HCT116 (cell line): ENCODE data around the gene STPG1. TPM values are rescaled to one million over a fixed set of nuclear protein-coding genes. Genes with fewer than 3 reads are reported as not detected.

Experiments used
- ATAC-seq: fragments of 200-7000 bp; cut with Tn5 transposase; 2 replicates; pipeline ENCODE4 v1.9.1; 2020; ENCODE audit warnings: mild to moderate bottlenecking, moderate library complexity
- BruUV-seq: library from RNA; stranded (reverse); fragments of 400-500 nt; replicated peaks from 2 replicates; lab custom pipeline; 2021; lab: Mats Ljungman, UMichigan
- CTCF ChIA-PET: fragments of 300-600 bp; sonication (Branson Sonifier 250); formaldehyde crosslinking; loops from one replicate; lab custom pipeline; 2021; ENCODE audit warnings: antibody characterized with exemption; lab: Charles Lee
- POLR2A ChIA-PET: fragments of 300-600, 350-600 bp; sonication (Branson Sonifier 250); formaldehyde crosslinking; loops from one replicate; lab custom pipeline; 2021; ENCODE audit warnings: antibody characterized with exemption; lab: Charles Lee
- RAD21 ChIA-PET, 2 experiments: fragments of 300-600 bp; sonication (Branson Sonifier 250); formaldehyde crosslinking; loops; one replicate each; lab custom pipeline; 2023; ENCODE audit warnings: low total read pairs in 2 of 2; ENCODE audit not compliant: uncharacterized antibody in 2 of 2, unreplicated experiment in 2 of 2, low non-redundant PET in 1 of 2; lab: Charles Lee
- DNase-seq: peaks from one replicate; pipeline ENCODE4 v3.0.0-alpha.2; 2010; ENCODE audit warnings: low read depth, low spot score
- H2AFZ ChIP-seq: fragments of 200-600 bp; shearing (Covaris generic), sonication (generic); 2 replicates; pipeline ENCODE4 v1.6.1; 2017; ENCODE audit warnings: low read depth, mixed run types, mixed read lengths, antibody characterized with exemption, low read length; ENCODE audit not compliant: poor library complexity, severe bottlenecking
- H3K27ac ChIP-seq: 2 replicates; pipeline ENCODE4 v1.5.1; 2012; ENCODE audit warnings: low read depth, low read length
- H3K27me3 ChIP-seq: fragments of 200-600 bp; sonication (generic); 2 replicates; pipeline ENCODE4 v1.6.1; 2016; ENCODE audit warnings: mixed run types, low read length, mixed read lengths; ENCODE audit not compliant: insufficient read depth
- H3K36me3 ChIP-seq, 2 experiments: fragments of 200-500 bp in 1 of 2; fragments of 200-600 bp in 1 of 2; sonication (Bioruptor generic) in 1 of 2; sonication (generic) in 1 of 2; 2 replicates each; pipeline versions ENCODE4 v1.5.1 to v1.6.1; 2014 to 2016; ENCODE audit warnings: low read length in 2 of 2, inconsistent platforms in 1 of 2, mixed read lengths in 1 of 2, mixed run types in 1 of 2; ENCODE audit not compliant: insufficient read depth in 2 of 2, control insufficient read depth in 1 of 2
- H3K4me1 ChIP-seq, 2 experiments: fragments of 200-600 bp in 1 of 2; sonication (generic) in 1 of 2; 2 replicates each; pipeline versions ENCODE4 v1.5.1 to v1.6.1; 2012 to 2017; ENCODE audit warnings: low read length in 2 of 2, inconsistent platforms in 1 of 2, mild to moderate bottlenecking in 1 of 2, mixed read lengths in 1 of 2, mixed run types in 1 of 2, moderate library complexity in 1 of 2; ENCODE audit not compliant: insufficient read depth in 2 of 2, control insufficient read depth in 1 of 2
- H3K4me2 ChIP-seq: fragments of 200-600 bp; sonication (generic); 2 replicates; pipeline ENCODE4 v1.6.1; 2017; ENCODE audit warnings: mixed run types, low read length, mixed read lengths
- H3K4me3 ChIP-seq, 2 experiments: fragments of 200-600 bp in 1 of 2; sonication (generic) in 1 of 2; replicated peaks in 1 of 2; 2 replicates each; pipeline ENCODE4 v1.5.1; 2011 to 2016; ENCODE audit warnings: low read length in 2 of 2, control low read depth in 1 of 2, low read depth in 1 of 2, mild to moderate bottlenecking in 1 of 2, mixed read lengths in 1 of 2, mixed run types in 1 of 2
- H3K79me2 ChIP-seq: fragments of 200-600 bp; sonication (generic); 2 replicates; pipeline ENCODE4 v1.6.1; 2017; ENCODE audit warnings: mild to moderate bottlenecking, mixed run types, low read length, moderate library complexity, mixed read lengths; ENCODE audit not compliant: insufficient read depth
- H3K9ac ChIP-seq: fragments of 200-600 bp; sonication (generic); 2 replicates; pipeline ENCODE4 v1.6.1; 2016; ENCODE audit warnings: low read length, mixed read lengths
- H3K9me2 ChIP-seq: fragments of 200-600 bp; sonication (generic), shearing (Covaris generic); 2 replicates; pipeline ENCODE4 v1.6.1; 2017; ENCODE audit warnings: mixed run types, mild to moderate bottlenecking, moderate library complexity; ENCODE audit not compliant: insufficient read depth
- H3K9me3 ChIP-seq, 2 experiments: fragments of 200-500 bp in 1 of 2; fragments of 200-600 bp in 1 of 2; sonication (Bioruptor generic) in 1 of 2; sonication (generic) in 1 of 2; 2 replicates each; pipeline ENCODE4 v1.6.1; 2014 to 2017; ENCODE audit warnings: low read length in 2 of 2, mixed read lengths in 2 of 2, inconsistent platforms in 1 of 2, low read depth in 1 of 2, mild to moderate bottlenecking in 1 of 2, mixed run types in 1 of 2, moderate library complexity in 1 of 2; ENCODE audit not compliant: control insufficient read depth in 1 of 2, insufficient read depth in 1 of 2
- H4K20me1 ChIP-seq: fragments of 200-600 bp; sonication (generic), shearing (Covaris generic); 2 replicates; pipeline ENCODE4 v1.6.1; 2017; ENCODE audit warnings: mixed run types, mild to moderate bottlenecking, moderate library complexity; ENCODE audit not compliant: insufficient read depth
- CBX3 ChIP-seq: IDR thresholded peaks from 2 replicates; pipeline ENCODE4 v1.6.1; 2012; ENCODE audit warnings: low read depth
- CEBPB ChIP-seq: IDR thresholded peaks from 2 replicates; pipeline ENCODE4 v1.6.1; 2012; ENCODE audit warnings: low read depth
- CTCF ChIP-seq, 3 experiments: fragments of 200-600 bp in 1 of 3; sonication (generic) in 1 of 3; IDR thresholded peaks in 2 of 3; conservative IDR thresholded peaks in 1 of 3; 2 replicates each; pipeline ENCODE4 v1.5.1; 2012 to 2017; ENCODE audit warnings: low read depth in 2 of 3, low read length in 2 of 3, antibody characterized with exemption in 1 of 3, borderline replicate concordance in 1 of 3, control low read depth in 1 of 3, mild to moderate bottlenecking in 1 of 3, mixed read lengths in 1 of 3, mixed run types in 1 of 3, moderate library complexity in 1 of 3; ENCODE audit not compliant: insufficient read depth in 1 of 3
- EGR1 ChIP-seq: IDR thresholded peaks from 2 replicates; pipeline ENCODE4 v1.6.1; 2012; ENCODE audit warnings: low read depth
- ELF1 ChIP-seq: IDR thresholded peaks from 2 replicates; pipeline ENCODE4 v1.6.1; 2012; ENCODE audit warnings: low read depth, borderline replicate concordance
- EZH2 ChIP-seq: fragments of 200-600 bp; sonication (generic); IDR thresholded peaks from 2 replicates; pipeline ENCODE4 v1.6.1; 2017; ENCODE audit warnings: antibody characterized with exemption, mixed run types
- EZH2phosphoT487 ChIP-seq: fragments of 200-600 bp; IDR thresholded peaks from 2 replicates; pipeline ENCODE4 v1.6.1; 2018; ENCODE audit warnings: antibody characterized with exemption, borderline replicate concordance
- FOSL1 ChIP-seq: IDR thresholded peaks from 2 replicates; pipeline ENCODE4 v1.6.1; 2012; ENCODE audit warnings: low read depth
- MAX ChIP-seq: IDR thresholded peaks from 2 replicates; pipeline ENCODE4 v1.6.1; 2012
- POLR2A ChIP-seq: IDR thresholded peaks from 2 replicates; pipeline ENCODE4 v1.7.0; 2011; ENCODE audit warnings: borderline replicate concordance; ENCODE audit not compliant: insufficient read depth, insufficient read length; ENCODE audit errors: extremely low read depth
- POLR2AphosphoS5 ChIP-seq: IDR thresholded peaks from 2 replicates; pipeline ENCODE4 v1.6.1; 2011; ENCODE audit warnings: mild to moderate bottlenecking, low read depth, low read length, moderate library complexity
- RAD21 ChIP-seq: IDR thresholded peaks from 2 replicates; pipeline ENCODE4 v1.6.1; 2012; ENCODE audit warnings: low read depth, mild to moderate bottlenecking
- SIN3A ChIP-seq: IDR thresholded peaks from 2 replicates; pipeline ENCODE4 v1.6.1; 2012; ENCODE audit warnings: low read depth
- SP1 ChIP-seq: IDR thresholded peaks from 2 replicates; pipeline ENCODE4 v1.6.1; 2012; ENCODE audit warnings: low read depth
- SRF ChIP-seq: IDR thresholded peaks from 2 replicates; pipeline ENCODE4 v1.6.1; 2012; ENCODE audit warnings: low read depth
- YY1 ChIP-seq: IDR thresholded peaks from 2 replicates; pipeline ENCODE4 v1.6.1; 2011; ENCODE audit warnings: low read length, low read depth, moderate library complexity, mild to moderate bottlenecking; ENCODE audit not compliant: insufficient replicate concordance; ENCODE audit errors: extremely low read depth
- ZFX ChIP-seq: fragments of 450-650 bp; IDR thresholded peaks from 2 replicates; pipeline ENCODE4 v1.6.1; 2017
- intact Hi-C: fragments of 100-400 bp; cut with micrococcal nuclease; formaldehyde crosslinking; loops from 2 replicates; pipeline ENCODE4 v1.10.0; 2022
- total RNA-seq: library from RNA; stranded (reverse); gene quantifications from one replicate; pipeline ENCODE4 v1.2.1, GENCODE V29; 2021; ENCODE audit not compliant: unreplicated experiment
- TF ChIP-seq, protein P1 (sequence below): IDR thresholded peaks from 2 replicates; pipeline ENCODE4 v1.6.1; 2011; ENCODE audit warnings: mild to moderate bottlenecking, low read length, moderate library complexity; ENCODE audit not compliant: insufficient replicate concordance; ENCODE audit errors: extremely low read depth
- TF ChIP-seq, protein P2 (sequence below): IDR thresholded peaks from 2 replicates; pipeline ENCODE4 v1.6.1; 2012; ENCODE audit warnings: low read depth
- TF ChIP-seq, protein P3 (sequence below): IDR thresholded peaks from 2 replicates; pipeline ENCODE4 v1.6.1; 2012

The STPG1 gene
- total RNA-seq, 1 experiment from 2014 or later: 13.4 TPM

GRCh38 chr1:24425922-24426321, 12.3 kb upstream of the STPG1 start:
- no peak overlapping the region for H3K4me3 ChIP-seq
- no peak overlapping the region for H2AFZ ChIP-seq
- no peaks in the 10 kb centered on the region for H3K27me3 ChIP-seq
- no peaks in the 10 kb centered on the region for H3K4me1 ChIP-seq
- H3K9ac ChIP-seq: no peak overlapping the region
- no peaks in the 10 kb centered on the region for H4K20me1 ChIP-seq
- H3K9me2 ChIP-seq: no peaks in the 10 kb centered on the region
- POLR2A ChIA-PET: no interaction called here
- H3K9me3 ChIP-seq: no peaks in the 10 kb centered on the region
- H3K4me2 ChIP-seq: no peak overlapping the region
- intact Hi-C loops: no loop called here
- H3K27ac ChIP-seq: no peak overlapping the region
- TF ChIP-seq EGR1 (no peak), SP1 (no peak), YY1 (no peak), SIN3A (no peak), ZFX (no peak), CTCF (IDR thresholded peaks at IDR 0.05 in 2 of 3, conservative IDR thresholded peaks at IDR 0.05 in 1 of 3; ENCODE audit: borderline replicate concordance in 1 of 3, insufficient read depth in 1 of 3, low read depth in 2 of 3, low read length in 2 of 3) (no peak), FOSL1 (no peak), EZH2 (no peak), MAX (no peak), POLR2A (no peak), POLR2AphosphoS5 (no peak), SRF (no peak), CBX3 (no peak), CEBPB (no peak), EZH2phosphoT487 (no peak), ELF1 (no peak), RAD21 (no peak)
- TF ChIP-seq, protein P1, sequence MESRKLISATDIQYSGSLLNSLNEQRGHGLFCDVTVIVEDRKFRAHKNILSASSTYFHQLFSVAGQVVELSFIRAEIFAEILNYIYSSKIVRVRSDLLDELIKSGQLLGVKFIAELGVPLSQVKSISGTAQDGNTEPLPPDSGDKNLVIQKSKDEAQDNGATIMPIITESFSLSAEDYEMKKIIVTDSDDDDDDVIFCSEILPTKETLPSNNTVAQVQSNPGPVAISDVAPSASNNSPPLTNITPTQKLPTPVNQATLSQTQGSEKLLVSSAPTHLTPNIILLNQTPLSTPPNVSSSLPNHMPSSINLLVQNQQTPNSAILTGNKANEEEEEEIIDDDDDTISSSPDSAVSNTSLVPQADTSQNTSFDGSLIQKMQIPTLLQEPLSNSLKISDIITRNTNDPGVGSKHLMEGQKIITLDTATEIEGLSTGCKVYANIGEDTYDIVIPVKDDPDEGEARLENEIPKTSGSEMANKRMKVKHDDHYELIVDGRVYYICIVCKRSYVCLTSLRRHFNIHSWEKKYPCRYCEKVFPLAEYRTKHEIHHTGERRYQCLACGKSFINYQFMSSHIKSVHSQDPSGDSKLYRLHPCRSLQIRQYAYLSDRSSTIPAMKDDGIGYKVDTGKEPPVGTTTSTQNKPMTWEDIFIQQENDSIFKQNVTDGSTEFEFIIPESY: no peak
- TF ChIP-seq, protein P2, sequence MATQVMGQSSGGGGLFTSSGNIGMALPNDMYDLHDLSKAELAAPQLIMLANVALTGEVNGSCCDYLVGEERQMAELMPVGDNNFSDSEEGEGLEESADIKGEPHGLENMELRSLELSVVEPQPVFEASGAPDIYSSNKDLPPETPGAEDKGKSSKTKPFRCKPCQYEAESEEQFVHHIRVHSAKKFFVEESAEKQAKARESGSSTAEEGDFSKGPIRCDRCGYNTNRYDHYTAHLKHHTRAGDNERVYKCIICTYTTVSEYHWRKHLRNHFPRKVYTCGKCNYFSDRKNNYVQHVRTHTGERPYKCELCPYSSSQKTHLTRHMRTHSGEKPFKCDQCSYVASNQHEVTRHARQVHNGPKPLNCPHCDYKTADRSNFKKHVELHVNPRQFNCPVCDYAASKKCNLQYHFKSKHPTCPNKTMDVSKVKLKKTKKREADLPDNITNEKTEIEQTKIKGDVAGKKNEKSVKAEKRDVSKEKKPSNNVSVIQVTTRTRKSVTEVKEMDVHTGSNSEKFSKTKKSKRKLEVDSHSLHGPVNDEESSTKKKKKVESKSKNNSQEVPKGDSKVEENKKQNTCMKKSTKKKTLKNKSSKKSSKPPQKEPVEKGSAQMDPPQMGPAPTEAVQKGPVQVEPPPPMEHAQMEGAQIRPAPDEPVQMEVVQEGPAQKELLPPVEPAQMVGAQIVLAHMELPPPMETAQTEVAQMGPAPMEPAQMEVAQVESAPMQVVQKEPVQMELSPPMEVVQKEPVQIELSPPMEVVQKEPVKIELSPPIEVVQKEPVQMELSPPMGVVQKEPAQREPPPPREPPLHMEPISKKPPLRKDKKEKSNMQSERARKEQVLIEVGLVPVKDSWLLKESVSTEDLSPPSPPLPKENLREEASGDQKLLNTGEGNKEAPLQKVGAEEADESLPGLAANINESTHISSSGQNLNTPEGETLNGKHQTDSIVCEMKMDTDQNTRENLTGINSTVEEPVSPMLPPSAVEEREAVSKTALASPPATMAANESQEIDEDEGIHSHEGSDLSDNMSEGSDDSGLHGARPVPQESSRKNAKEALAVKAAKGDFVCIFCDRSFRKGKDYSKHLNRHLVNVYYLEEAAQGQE: no peak
- TF ChIP-seq, protein P3, sequence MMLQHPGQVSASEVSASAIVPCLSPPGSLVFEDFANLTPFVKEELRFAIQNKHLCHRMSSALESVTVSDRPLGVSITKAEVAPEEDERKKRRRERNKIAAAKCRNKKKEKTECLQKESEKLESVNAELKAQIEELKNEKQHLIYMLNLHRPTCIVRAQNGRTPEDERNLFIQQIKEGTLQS: no peak
- ATAC-seq (no peak), DNase-seq (no peak)
- CTCF ChIA-PET: no interaction called here
- RAD21 ChIA-PET: no interaction called here
- H3K36me3 ChIP-seq: 0 out of 4 replicates have a peak, but pooled peaks cover 0 to 2% of the 10 kb centered on the region in 2 experiments
- no TSS peak for BruUV-seq
- no peaks in the 10 kb centered on the region for H3K79me2 ChIP-seq
